ENCODE measurements around the gene APCDD1. TPM values are rescaled to one million over a fixed set of nuclear protein-coding genes. Genes with fewer than 3 reads are reported as not detected.
"Not testable (repeated sequence)": the region's sequence is repeated elsewhere in the genome, so short reads cannot be mapped to it uniquely, and the experiment has no call there.

Gene APCDD1
- total and polyA plus RNA-seq, 2 donors: 70.8 to 200 TPM

DNA sequence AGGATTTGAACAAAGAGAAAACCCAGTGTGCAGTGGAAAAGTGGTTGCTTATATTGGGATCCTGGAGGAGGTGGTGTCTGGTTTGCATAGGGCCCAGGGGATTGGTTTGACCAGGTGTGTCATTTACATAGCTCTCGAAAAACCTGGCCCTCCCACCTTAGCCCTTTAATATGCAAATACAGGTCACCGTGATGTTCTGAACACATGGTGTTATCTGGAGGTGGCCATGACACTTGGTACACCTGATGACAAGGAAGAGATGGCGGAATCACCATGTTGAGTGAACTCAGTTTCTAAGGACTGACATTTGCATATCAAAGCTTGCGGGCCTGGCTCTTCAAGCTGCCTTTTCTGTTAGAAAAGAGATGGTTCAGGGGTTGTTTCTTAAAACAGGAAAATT, 69.1 kb downstream of the APCDD1 start:
- no peak for DNase-seq (ENCODE audit: extremely low spot score)
- WGBS: 85% methylated on average over 4 of the region's 4 CpGs
- Histone ChIP-seq H3K4me1 (ENCODE audit: insufficient read depth) (peaks cover 3% of the 10 kb centered on the region), H3K36me3 (ENCODE audit: insufficient read depth) (no peaks in the 10 kb centered on the region), H3K27ac (ENCODE audit: low read depth) (no peak overlapping the region), H3K4me3 (ENCODE audit: low read depth, low read length) (no peak overlapping the region)

DNA sequence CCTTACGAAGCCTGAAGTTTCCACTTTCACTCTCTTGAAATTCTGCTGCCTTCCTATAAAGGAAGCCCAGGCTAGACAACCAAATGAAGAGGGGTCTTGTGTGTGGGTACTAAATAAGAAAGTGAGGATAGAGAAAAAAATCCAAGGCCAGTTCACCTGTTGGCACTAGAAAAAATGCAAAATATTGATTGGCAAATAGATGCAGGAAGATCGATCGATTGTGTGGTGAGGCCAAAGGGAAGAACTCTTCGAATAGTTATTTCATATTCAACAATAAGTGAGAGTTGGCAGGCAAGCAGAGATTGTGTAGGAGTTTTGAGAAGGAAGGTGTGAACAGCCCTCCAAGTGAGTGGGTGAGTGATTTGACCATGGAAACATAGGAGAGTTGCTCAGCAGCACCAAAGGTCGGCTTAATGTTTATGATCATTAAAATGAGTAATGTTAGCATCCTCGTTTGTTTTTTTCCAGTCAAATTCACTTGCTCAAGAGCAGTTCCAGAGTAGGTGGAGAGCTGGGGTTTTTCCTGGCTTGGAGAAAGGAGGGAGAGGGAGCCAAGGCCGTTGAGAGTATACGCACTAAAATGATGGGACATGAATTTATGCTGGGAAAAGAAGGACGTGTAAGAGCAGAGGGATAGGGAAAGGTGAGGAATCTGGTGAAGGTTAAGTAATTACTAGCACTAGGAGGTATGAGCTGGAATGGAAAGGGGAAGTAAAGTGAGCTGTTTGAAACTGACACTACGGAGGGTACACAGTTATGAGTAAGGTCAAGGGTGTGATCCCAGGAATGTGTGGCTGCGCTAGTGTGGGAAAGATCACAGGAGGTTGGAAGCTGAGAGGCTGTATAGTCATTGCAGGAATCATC, 70.3 kb downstream of the APCDD1 start:
- Histone ChIP-seq H3K4me3 (ENCODE audit: low read depth, low read length) (no peak overlapping the region), H3K36me3 (ENCODE audit: insufficient read depth) (no peaks in the 10 kb centered on the region), H3K27ac (ENCODE audit: low read depth) (no peak overlapping the region), H3K4me1 (ENCODE audit: insufficient read depth) (peaks cover 3% of the 10 kb centered on the region)
- 66% methylated on average over 11 of the region's 11 CpGs for WGBS
- DNase-seq (ENCODE audit: extremely low spot score): no peak

DNA sequence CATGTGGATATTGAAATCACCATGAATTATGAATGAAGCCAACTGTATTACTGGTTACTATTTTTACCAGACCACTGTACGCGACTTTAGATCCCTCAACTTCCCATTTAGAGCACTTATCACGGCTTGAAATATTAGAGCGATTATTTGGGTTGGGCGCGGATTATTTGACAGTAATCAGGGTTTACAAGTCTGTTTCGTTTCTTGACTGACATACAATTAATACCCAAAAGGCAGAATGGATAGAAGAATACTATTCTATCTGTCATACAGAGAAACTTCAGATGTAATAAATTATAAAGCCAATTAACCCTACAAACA, 70.9 kb downstream of the APCDD1 start:
- peak overlapping the region; percentile 88 for H3K4me3 ChIP-seq (ENCODE audit: low read depth, low read length)
- no peak for DNase-seq (ENCODE audit: extremely low spot score)
- WGBS: 61% methylated on average over 7 of the region's 7 CpGs
- H3K36me3 ChIP-seq (ENCODE audit: insufficient read depth): no peaks in the 10 kb centered on the region
- H3K27ac ChIP-seq (ENCODE audit: low read depth): no peak overlapping the region
- H3K4me1 ChIP-seq (ENCODE audit: insufficient read depth): peaks cover 3% of the 10 kb centered on the region

DNA sequence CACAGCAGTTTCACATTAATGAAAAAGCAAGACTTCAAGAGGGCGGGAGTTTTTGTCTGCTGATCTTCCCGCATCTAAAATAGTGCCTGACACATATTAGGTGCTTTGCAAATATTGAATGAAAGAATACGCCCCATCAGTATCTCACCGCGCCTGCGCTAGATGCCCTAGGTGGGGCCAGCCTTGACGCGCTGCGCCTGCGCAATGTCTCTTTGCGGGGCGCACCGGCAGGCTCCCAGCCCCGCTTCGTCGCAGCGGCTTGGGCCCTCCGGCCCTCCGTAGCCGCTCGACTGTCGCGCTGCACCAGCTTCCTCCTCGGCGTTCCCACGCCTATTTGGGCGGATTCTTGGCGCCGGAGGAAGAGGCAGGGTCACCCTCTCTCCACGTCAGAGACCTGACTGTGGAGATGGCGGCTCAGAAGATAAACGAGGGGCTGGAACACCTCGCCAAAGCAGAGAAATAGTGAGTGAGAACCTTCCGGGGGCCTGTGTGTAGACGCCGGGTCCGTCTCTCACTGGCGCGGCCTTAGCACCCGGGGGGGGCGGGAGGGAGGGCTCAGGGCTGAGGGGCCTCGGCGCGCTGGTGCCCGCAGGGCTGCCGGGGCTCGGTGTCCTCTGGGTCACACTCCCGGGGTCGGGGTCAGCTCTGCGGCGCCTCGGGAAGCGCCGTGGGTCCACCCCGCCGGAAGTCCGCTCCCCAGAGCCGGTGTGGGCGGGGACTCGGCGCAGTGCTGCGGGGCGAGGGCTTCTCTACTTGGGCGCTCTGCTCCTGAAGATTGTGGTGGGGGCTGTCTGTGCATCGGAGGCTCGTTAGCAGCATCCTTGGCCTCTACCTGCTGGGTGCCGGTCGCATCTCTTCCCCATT, 71.5 kb downstream of the APCDD1 start, which contains the start of gene NAPG:
Gene NAPG, plus strand, starts transcription at position 331 of the 864 bp plus-strand sequence. Its CDS starts 76 bp downstream, at position 407.
- DNase-seq (ENCODE audit: extremely low spot score): peak; percentile 76
- Histone ChIP-seq H3K4me1 (ENCODE audit: insufficient read depth) (peaks cover 3% of the 10 kb centered on the region), H3K36me3 (ENCODE audit: insufficient read depth) (no peaks in the 10 kb centered on the region), H3K4me3 (ENCODE audit: low read depth, low read length) (peak within 1 kb of the TSS; percentile 88), H3K27ac (ENCODE audit: low read depth) (peak within 1 kb of the TSS; percentile 62)
- under 1% methylated on average over 68 of the region's 68 CpGs for WGBS

DNA sequence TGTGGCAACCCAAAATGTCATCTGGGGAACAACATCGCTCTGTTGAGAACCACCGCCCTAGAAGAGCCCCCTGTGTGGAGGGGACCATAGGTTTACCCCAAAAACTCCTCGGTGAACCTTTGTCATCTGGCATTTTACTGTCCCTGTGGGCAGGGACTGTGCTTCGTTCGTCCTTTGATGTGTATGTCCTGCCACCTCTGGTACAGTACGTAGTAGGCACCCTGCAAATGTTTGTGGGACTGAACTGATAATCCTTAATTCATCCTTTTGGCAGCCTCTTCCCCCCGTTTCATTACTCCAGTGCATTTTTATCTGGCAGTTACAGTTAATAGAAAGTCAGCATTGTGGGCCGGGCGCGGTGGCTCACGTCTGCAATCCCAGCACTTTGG, 72.1 kb downstream of the APCDD1 start:
- Histone ChIP-seq H3K4me3 (ENCODE audit: low read depth, low read length) (peak overlapping the region; percentile 88), H3K4me1 (ENCODE audit: insufficient read depth) (peaks cover 3% of the 10 kb centered on the region), H3K27ac (ENCODE audit: low read depth) (peak overlapping the region; percentile 62), H3K36me3 (ENCODE audit: insufficient read depth) (no peaks in the 10 kb centered on the region)
- WGBS: 3% methylated on average over 11 of the region's 11 CpGs
- no peak for DNase-seq (ENCODE audit: extremely low spot score)

DNA sequence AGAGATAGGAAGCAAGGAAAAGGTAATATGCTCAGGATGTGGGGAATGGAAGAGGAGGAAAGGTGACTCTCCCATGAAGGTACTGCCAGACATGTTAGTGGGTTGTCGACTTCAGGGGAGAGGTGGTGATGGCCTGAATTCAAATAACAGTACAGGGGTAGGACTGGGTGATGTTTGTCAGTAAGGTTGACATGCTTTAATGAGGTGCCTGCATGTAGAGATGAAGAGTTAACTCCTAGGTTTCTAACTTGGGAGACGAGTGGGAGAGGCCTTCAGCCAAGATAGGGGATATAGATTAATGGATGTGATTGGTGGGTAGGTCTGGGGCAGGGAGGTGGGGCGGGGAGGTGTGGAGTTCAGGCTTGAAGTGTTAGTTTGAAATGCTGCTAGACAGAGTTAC, 74.0 kb downstream of the APCDD1 start:
- no peak for DNase-seq (ENCODE audit: extremely low spot score)
- Histone ChIP-seq H3K36me3 (ENCODE audit: insufficient read depth) (no peaks in the 10 kb centered on the region), H3K27ac (ENCODE audit: low read depth) (no peak overlapping the region), H3K4me3 (ENCODE audit: low read depth, low read length) (no peak overlapping the region), H3K4me1 (ENCODE audit: insufficient read depth) (peaks cover 3% of the 10 kb centered on the region)
- WGBS: 74% methylated on average over 3 of the region's 3 CpGs

DNA sequence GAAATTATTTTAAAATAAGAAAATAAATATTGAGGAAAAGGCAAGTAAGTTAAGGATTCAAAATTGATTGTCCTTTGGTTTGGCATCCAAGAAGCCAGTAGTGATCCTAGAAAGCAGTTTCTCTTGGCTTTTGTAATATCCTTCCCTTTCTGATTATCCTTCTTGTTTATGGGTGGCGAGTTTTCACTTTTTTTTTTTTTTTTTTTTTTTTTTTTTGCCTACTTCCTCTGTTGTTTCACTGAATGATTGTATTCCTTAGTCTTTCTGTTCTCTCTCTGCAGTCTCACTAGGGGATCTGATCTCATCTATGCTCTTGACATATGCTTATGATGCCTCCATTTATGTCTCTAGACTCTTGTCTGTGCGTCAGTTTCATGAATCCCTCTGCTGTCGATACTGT, 75.6 kb downstream of the APCDD1 start:
- peaks cover 3% of the 10 kb centered on the region for H3K4me1 ChIP-seq (ENCODE audit: insufficient read depth)
- 73% methylated on average over 3 of the region's 3 CpGs for WGBS
- no peak overlapping the region for H3K4me3 ChIP-seq (ENCODE audit: low read depth, low read length)
- no peaks in the 10 kb centered on the region for H3K36me3 ChIP-seq (ENCODE audit: insufficient read depth)
- no peak overlapping the region for H3K27ac ChIP-seq (ENCODE audit: low read depth)
- DNase-seq (ENCODE audit: extremely low spot score): no peak

DNA sequence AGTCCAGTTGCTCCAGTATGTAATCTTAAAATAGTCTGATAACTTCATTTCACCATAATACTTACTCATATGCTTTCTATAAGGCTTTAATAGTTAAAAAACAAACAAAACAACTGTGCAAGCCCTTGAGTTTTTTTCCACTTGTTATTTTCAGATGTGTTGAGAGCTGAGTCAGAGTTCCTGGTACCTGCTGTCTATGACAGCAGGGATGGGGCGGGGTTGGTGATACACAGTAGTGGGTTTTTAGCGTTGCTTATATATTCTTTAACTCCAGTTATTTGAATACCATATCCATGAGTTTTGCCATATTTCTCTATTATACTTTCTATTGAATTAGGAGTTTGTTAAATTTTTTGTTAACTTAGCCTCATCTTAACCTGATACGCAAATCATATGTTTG, 76.4 kb downstream of the APCDD1 start:
- Histone ChIP-seq H3K4me3 (ENCODE audit: low read depth, low read length) (no peak overlapping the region), H3K36me3 (ENCODE audit: insufficient read depth) (no peaks in the 10 kb centered on the region), H3K4me1 (ENCODE audit: insufficient read depth) (peaks cover 3% of the 10 kb centered on the region), H3K27ac (ENCODE audit: low read depth) (no peak overlapping the region)
- 93% methylated on average over 3 of the region's 3 CpGs for WGBS
- no peak for DNase-seq (ENCODE audit: extremely low spot score)

DNA sequence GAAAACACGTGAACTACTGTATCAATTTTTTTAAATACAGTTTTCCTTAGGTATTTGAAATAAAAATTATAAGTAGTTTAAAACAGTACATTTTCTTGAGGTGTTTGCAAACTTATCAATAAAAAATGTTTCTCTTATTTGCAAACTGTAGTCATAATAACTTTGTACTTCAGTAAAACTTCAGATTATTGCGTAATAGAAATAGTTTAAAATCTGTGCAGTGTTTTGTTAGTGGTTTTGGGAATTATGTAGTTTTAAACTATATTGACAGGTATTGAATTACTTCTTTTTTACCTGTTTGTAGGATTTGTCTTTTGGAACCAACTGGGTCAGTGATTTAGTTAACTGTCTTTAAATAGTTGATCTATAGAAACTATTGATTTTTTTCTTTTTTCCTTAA, 78.7 kb downstream of the APCDD1 start:
- Histone ChIP-seq H3K4me3 (ENCODE audit: low read depth, low read length) (no peak overlapping the region), H3K4me1 (ENCODE audit: insufficient read depth) (no peaks in the 10 kb centered on the region), H3K36me3 (ENCODE audit: insufficient read depth) (no peaks in the 10 kb centered on the region), H3K27ac (ENCODE audit: low read depth) (no peak overlapping the region)
- 97% methylated on average over 2 of the region's 2 CpGs for WGBS
- no peak for DNase-seq (ENCODE audit: extremely low spot score)

DNA sequence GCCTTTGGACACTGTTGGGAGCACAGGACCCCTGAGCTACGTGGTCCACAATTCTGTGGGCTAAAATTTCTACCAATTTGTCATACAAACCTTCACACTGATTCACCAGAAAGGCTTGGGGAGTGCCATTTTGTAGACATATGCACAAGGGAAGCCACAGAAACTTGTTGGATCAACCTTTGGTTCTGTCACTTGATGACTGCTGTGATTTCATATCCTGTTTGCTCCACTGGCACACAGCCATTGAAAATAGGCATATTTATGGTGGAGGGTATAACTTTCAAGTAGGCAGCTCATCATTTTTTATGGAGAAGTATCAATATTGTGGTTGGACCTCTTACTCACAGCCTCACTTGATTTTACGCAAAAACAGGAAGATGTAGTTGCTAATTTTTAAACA, 81.8 kb downstream of the APCDD1 start:
- Histone ChIP-seq H3K4me1 (ENCODE audit: insufficient read depth) (no peaks in the 10 kb centered on the region), H3K36me3 (ENCODE audit: insufficient read depth) (no peaks in the 10 kb centered on the region), H3K4me3 (ENCODE audit: low read depth, low read length) (no peak overlapping the region), H3K27ac (ENCODE audit: low read depth) (no peak overlapping the region)
- no peak for DNase-seq (ENCODE audit: extremely low spot score)
- whole genome bisulfite sequencing: 89% methylated on average over 2 of the region's 2 CpGs

DNA sequence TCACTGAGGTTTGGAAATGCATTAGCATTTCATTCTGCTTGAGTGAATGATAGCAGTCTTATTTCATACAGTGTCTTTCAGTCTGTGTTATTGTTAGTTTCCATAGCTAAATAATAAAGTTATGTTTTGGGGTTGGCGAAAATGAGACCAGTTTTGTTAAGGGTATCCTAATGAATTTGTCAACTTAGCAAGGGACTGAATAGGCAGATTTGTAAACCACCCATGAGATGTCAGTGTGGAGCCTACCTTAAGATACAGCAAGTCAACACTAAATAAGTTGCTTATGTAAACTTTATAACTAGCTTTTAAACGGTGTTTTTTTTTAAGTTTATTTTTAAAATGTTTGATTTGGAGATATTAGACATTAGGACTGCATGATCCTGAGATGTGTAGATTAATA, 83.3 kb downstream of the APCDD1 start:
- no peaks in the 10 kb centered on the region for H3K36me3 ChIP-seq (ENCODE audit: insufficient read depth)
- H3K27ac ChIP-seq (ENCODE audit: low read depth): no peak overlapping the region
- DNase-seq (ENCODE audit: extremely low spot score): no peak
- no peaks in the 10 kb centered on the region for H3K4me1 ChIP-seq (ENCODE audit: insufficient read depth)
- H3K4me3 ChIP-seq (ENCODE audit: low read depth, low read length): no peak overlapping the region
- 65% methylated on average over 2 of the region's 2 CpGs for whole genome bisulfite sequencing

DNA sequence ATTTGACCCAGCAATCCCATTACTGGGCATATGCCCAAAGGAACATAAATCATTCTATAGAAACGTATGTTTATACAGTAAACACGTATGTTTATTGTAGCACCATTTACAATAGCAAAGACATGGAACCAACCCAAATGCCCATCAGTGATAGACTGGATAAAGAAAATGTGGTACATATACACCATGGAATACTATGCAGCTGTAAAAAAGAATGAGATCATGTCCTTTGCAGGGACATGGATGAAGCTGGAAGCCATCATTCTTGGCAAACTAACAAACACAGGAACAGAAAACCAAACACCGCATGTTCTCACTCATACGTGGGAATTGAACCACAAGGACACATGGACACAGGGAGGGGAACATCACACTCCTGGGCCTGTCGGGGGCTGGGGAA, 84.7 kb downstream of the APCDD1 start:
- not testable (repeated sequence) for DNase-seq (ENCODE audit: extremely low spot score)

More for the DNA sequence above, 84.7 kb downstream of the APCDD1 start:
- not testable (repeated sequence) for H3K27ac ChIP-seq (ENCODE audit: low read depth); H3K4me1 ChIP-seq (ENCODE audit: insufficient read depth); H3K4me3 ChIP-seq (ENCODE audit: low read depth, low read length); H3K36me3 ChIP-seq (ENCODE audit: insufficient read depth)
- 90% methylated on average over 5 of the region's 5 CpGs for WGBS

Measured in urinary bladder (tissue), 4 donors.